Kasumi-1 (cell line): ENCODE results near the gene CDC40.
A peak's percentile ranks its signal among the peaks of the same experiment; 100 is the strongest.

ENCODE experiments used
- DNase-seq, 2 experiments: peaks; one replicate each; lab custom pipeline; 2025; lab: John Stamatoyannopoulos, UW

The CDC40 gene

GRCh38 chr6:110180228-110181008, at the start of gene CDC40:
Gene CDC40, plus strand, starts transcription at chr6:110180427. Its CDS starts 18 bp downstream, at chr6:110180445.
- DNase-seq: peak; percentile 94 to 95

GRCh38 chr6:110137924-110138887, 42.0 kb upstream of the CDC40 start:
- DNase-seq: no peak

DNA sequence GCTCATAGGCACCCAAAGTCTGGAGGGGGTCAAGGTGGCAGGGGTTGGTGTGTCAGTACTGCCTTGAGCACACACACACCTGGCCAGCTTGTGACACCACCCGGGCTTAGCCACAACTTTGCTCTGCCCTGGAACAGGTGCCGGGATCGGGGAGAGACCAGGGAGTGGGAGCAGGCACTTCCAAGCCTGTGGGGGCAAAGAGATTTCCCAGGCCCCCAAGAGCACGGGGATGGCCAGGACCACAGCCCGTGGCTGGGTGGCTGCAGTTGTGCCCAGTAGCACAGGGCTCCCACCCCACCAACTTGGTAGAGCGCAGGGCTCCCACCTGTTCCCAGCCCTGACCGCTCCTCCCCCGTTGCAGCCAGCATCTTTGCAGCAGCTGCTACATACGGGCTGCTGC, 41.2 kb upstream of the CDC40 start:
- DNase-seq: no peak

GRCh38 chr6:110140650-110141049, 39.6 kb upstream of the CDC40 start:
- no peak for DNase-seq

DNA sequence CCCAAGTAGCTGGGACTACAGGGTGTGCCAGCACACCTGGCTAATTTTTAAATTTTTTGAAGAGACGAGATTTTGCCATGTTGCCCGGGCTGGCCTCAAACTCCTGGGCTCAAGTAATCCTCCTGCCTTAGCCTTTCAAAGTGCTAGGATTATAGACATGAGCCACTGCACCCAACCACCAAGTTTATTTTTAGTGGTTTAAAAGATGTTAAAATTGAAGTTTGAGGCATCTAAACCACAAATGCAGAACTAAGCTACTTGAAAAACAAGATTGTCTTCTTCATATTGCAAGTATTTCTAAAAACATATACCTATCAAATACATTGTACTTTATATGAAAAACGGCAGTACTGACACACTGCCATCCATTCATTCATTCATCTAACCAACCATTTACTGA, 32.4 kb upstream of the CDC40 start:
- DNase-seq: peak; percentile 36 to 38

DNA sequence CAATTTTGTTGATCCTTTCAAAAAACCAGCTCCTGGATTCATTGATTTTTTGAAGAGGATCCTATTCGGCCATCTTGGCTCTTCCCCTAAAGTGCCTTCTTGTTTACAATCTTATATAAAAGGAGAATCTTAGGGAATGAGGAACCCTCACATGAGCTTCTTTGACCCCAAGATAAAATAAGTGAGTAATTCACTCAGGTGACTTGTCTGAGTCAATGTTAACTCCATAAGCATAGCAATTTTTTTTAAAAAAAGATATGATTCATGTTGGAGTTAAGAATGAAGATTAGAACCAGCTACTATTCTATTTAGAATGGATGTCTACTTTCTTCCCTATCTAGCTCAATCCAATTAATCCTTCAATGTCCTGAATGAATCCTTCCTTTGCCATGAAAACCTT, 21.7 kb upstream of the CDC40 start:
- DNase-seq: no peak

- DNase-seq: no peak
Measured at GRCh38 chr6:110170081-110170480, 10.1 kb upstream of the CDC40 start.

DNA sequence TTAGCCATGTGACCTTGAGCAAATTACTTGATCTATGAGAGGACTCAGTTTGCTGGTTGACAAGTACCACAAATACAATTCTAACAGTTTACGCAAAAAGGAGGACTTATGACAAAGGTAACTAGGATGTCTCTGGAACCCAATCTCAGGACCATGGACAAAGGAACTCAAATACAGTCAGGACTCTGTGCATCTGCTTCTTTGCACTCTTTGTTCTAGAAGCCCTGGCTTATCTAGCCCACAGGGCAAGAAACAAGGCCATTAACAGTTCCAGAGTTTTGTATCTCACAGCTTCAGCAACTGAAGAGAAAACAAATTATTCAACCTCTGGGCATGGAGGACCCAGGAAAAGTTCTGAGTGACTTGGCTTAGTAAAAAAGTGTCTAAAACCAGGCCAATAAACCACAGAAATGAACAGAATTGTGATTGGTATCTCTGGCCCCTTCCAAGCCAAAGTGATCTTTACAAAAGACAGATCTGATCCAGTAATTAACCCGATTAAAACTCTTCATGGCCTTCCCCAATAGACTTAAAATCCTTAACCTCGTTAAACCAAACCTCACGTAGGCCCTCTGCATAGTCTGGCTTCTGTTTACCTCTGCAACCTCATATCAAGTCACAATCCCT, 6.6 kb upstream of the CDC40 start:
- DNase-seq: peak in 1 of 2 experiments; percentile 29

DNA sequence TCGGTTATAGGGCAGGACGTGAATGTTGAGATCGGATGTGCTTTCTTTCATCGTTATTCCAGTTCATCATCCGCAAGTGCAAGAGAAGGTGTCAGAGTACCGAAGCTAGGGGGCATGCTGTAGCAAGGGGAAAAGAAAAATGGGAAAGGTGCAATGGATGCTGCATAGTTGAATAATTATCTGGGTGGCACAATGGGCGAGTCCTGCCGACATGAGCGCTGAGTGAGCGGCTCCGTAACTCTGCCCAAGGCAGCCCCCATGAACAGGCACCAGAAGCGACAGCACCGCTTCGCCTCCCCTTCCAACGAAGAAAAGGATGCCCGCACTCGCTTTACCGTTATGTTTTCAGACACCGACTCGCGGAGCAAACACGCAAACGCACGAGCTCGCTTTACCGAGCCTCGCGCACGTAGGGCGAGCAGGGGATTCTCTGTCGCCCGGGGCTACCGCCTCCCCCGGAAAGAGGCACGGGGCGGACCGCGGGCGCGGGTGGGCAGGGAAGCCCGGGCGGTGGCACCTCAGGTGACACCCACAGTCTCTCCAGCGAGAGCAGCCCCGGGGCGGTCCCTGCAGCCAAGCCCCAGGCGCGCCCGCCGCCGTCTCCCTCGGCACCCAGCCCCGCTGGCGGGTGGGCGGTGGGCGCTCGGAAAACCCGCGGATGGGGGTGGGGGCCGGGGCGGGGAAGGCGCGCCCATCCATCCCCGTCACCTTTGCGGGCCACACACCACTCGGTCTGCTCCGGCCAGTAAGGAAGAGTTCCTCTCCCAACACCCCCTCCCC, 1.4 kb upstream of the CDC40 start:
- DNase-seq: peak; percentile 81 to 82

DNA sequence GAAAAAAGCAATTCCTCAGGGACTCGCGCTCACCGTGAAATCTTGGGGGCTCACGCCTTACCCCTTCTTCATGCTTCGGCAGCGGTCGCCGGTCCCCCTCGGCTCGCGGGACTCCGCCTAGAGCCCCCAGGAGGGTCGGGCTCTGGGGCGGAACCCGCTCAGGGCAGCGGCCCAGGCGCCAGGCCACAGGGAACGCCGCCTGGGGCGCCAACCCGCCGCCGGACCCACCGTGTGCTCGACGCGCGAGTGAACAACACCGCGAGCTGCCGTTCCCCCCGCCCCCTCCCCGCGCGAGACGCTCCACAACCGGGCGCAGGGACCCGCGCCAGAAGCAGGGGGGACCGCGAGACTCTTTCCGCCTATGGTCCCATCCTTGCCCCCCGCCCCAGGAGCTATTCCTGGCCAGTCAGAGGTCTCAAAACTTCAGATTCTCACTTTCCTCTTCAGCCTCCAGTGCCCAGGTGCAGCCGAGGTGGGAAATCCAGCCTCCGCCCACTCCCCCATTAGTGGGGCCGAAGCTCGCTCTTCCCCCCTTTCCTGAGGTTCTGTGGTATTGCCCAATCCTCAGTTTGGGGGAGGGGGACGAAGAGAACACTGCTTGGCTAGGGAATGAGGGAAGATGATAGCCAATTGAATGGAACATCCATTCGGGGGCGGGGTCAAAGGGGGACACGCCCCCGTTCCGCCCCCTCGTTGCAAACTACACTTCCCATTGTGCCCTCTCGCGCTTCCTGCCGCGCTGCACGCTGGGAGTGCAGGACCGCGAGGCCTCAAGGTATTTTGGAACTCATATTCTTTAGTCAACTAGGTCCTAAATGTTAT, 610 bp upstream of the CDC40 start, which contains the start of gene WASF1:
Gene WASF1, minus strand, starts transcription at position 265 of the 822 bp plus-strand sequence. CDS start 52,069 bp downstream, outside the sequence.
- DNase-seq: peak; percentile 97

DNA sequence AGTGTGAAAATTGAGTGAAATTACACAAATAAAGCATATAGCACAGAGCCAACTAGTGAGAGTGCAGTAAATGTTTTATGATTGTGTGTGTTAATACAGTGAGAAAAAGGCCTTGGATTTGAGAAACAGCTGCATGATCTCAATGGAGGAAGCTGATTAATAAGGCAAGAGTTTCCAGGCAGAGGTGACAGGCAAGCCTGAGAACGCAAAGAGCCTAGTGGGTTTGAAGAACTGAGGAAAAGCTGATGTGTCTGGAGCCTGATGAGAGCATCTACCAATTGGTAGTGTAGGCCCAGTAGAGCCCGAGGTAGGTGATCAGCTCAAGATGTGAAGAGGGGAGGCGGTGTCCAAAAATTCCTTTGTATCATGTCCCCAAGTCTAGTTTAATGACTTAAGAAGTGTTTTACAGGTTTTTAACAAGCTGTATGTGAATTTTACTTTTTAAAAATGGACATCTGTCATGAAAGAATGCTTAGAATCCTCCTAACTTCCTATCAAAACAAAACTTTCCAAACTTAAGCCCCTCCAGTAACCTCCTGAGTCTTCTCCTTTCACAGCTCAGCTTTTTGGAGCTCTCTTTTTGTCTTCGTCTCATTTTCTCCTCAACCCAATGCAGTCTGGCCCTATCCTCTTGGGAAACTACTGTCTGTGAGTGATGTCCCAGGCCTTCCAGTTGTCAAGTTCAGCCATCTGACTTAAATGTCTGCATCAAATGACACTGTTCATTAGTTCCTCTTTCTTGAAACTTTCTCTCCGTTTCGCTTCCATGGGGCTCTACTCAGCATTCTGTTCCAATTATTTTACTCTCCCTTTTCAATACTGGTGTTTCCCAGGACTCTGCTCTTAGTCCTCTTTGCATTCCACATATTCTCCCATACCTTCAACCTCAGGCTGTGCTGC, 1.2 kb downstream of the CDC40 start:
- DNase-seq: peak; percentile 70 to 74

GRCh38 chr6:110183292-110183885, 3.2 kb downstream of the CDC40 start:
- DNase-seq: no peak

DNA sequence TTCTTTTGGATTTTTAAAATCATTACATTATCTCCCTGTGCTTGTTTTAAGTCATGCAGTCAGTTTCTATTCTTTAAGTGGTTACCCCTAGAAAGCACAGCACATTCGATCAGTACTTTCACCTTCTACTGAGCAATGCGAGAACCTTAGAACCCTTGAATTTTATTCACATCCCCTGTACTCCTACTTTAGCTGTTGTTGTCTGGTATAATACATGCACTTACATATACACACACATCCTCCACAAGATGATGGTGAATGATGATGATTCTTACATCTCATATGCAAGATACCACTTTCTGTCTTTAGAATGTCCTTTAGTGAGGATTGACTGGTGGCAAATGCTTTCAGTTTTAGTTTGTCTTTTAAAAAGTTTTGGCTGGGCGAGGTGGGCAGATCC, 5.7 kb downstream of the CDC40 start:
- no peak for DNase-seq

- DNase-seq: no peak
Measured at GRCh38 chr6:110188791-110189190, 8.6 kb downstream of the CDC40 start.

DNA sequence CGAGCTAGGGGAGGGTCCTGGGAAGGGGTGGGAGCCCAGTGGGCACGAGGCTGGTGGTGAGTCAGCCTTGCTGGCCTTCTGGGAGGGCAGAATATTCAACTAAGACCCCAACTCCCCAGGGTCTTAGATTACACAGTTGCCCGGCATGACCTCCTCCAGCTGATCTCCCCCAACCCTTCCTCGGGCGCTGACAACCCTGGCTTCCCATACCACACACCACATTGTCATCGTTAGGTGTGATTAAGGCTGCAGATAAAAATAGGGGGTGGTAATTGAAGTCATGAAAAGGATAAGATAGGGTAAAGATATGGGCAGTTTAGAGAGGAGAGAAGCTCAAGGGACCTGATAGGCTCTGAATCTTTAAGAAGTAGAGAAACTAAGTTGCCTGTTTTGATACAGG, 10.5 kb downstream of the CDC40 start:
- DNase-seq: no peak

DNA sequence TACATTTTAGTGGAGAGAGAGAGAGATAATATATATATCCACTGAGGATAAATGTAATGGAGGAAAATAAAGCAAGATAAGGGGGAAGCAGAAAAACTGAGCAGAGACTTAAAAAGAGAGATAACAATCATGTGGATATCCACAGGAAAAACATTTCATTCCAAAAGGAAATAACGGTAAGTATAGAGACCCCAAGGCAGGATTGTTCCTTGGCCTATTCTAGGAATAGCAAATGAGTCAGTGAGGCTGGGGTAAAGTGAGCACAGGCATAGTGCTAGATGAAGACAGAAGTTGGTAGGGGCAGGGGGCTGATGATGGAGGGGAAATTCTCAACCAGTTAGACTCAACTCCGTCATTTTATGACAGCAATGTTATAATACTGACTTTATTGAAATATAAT, 11.2 kb downstream of the CDC40 start:
- DNase-seq: no peak

DNA sequence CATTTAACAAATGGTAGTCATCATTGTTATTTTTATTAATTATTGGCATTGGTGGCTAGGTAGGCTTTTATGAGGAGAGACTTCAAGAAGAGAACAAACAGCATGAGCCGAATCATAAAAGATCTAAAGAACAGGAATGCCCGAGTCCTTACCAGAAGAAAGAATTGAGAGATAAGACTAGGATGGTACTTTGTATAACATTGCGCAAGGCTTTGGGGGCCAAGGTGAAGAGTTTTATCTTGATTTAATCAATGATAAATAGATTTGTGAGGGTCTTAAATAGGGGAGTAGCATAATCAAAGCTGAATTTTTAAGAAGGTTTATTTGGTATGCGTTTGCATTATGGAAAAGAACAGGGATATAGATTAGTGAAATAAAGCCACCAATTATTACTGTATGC, 15.4 kb downstream of the CDC40 start:
- DNase-seq: no peak

GRCh38 chr6:110196874-110197273, 16.6 kb downstream of the CDC40 start:
- DNase-seq: no peak

- DNase-seq: no peak
Measured at GRCh38 chr6:110198561-110198960, 18.3 kb downstream of the CDC40 start.
